OCI-M1 (cell line): Measurements from ENCODE around the gene IL36A.

Source experiments
- DNase-seq: peaks from one replicate; lab custom pipeline; 2025; lab: John Stamatoyannopoulos, UW

The IL36A gene

GRCh38 chr2:113050921-113051895, 45.9 kb downstream of the IL36A start:
- DNase-seq, result no peak

GRCh38 chr2:113052396-113052917, 47.2 kb downstream of the IL36A start, which contains the start of gene IL36B:
Gene IL36B, minus strand, starts transcription at chr2:113052867.
- no peak for DNase-seq

GRCh38 chr2:113053666-113054065, 48.4 kb downstream of the IL36A start:
- no peak for DNase-seq

GRCh38 chr2:113054066-113054465, 48.8 kb downstream of the IL36A start:
- DNase-seq, result no peak

GRCh38 chr2:113056521-113056920, 51.3 kb downstream of the IL36A start:
- no peak for DNase-seq

GRCh38 chr2:113057117-113057516, 51.9 kb downstream of the IL36A start:
- DNase-seq, result no peak
